GM18499 (cell line): ENCODE results near the gene UGT1A7.

Source experiments
- ATAC-seq: cut with Tn5 transposase; IDR thresholded peaks from one replicate; pipeline ENCODE4 v1.9.1; 2021; ENCODE audit warnings: moderate number of reproducible peaks; ENCODE audit not compliant: insufficient read depth, unreplicated experiment

The UGT1A7 gene

GRCh38 chr2:233813236-233814055, 131.7 kb downstream of the UGT1A7 start:
- ATAC-seq, result no peak

- ATAC-seq, result no peak
Observed at GRCh38 chr2:233814056-233814835, 132.5 kb downstream of the UGT1A7 start.

- no peak for ATAC-seq
Observed at GRCh38 chr2:233815861-233816260, 134.2 kb downstream of the UGT1A7 start.

- ATAC-seq, result no peak
Observed at GRCh38 chr2:233816334-233816733, 134.6 kb downstream of the UGT1A7 start.

- no peak for ATAC-seq
Observed at GRCh38 chr2:233816771-233817170, 135.1 kb downstream of the UGT1A7 start.

- no peak for ATAC-seq
Observed at GRCh38 chr2:233817361-233817911, 135.7 kb downstream of the UGT1A7 start.

GRCh38 chr2:233817995-233818638, 136.4 kb downstream of the UGT1A7 start:
- no peak for ATAC-seq

- ATAC-seq, result no peak
Observed at GRCh38 chr2:233818639-233819621, 137.2 kb downstream of the UGT1A7 start.

- ATAC-seq, result no peak
Observed at GRCh38 chr2:233819884-233820773, 138.4 kb downstream of the UGT1A7 start.

GRCh38 chr2:233820774-233821105, 139.0 kb downstream of the UGT1A7 start:
- no peak for ATAC-seq

- ATAC-seq, result no peak
Observed at GRCh38 chr2:233821196-233821595, 139.5 kb downstream of the UGT1A7 start.

- ATAC-seq, result no peak
Observed at GRCh38 chr2:233821709-233822100, 140.0 kb downstream of the UGT1A7 start.

- ATAC-seq, result no peak
Observed at GRCh38 chr2:233822101-233822771, 140.5 kb downstream of the UGT1A7 start.
